AG04450 (cell line): Measurements from ENCODE around the gene CCSER2. TPM values are rescaled to one million over a fixed set of nuclear protein-coding genes. Genes with fewer than 3 reads are reported as not detected.

Experiments used
- CTCF ChIA-PET: fragments of 300-600, 350-600 bp; formaldehyde crosslinking; extraction: SDS; loops from one replicate; lab custom pipeline; 2022; ENCODE audit warnings: antibody characterized with exemption, inconsistent platforms; lab: Charles Lee
- POLR2A ChIA-PET: fragments of 350-600 bp; formaldehyde crosslinking; extraction: SDS; loops from one replicate; lab custom pipeline; 2021; ENCODE audit warnings: antibody characterized with exemption, inconsistent platforms; lab: Yijun Ruan, JAX
- DNase-seq: peaks from one replicate; pipeline ENCODE4 v3.0.0-alpha.2; 2011; ENCODE audit warnings: low read depth, low spot score
- H3K27ac ChIP-seq: one replicate; pipeline ENCODE4 v1.5.1; 2012; ENCODE audit warnings: low read depth, low read length, control low read depth
- H3K27me3 ChIP-seq: one replicate; pipeline ENCODE4 v1.6.0; 2012; ENCODE audit warnings: low read length; ENCODE audit not compliant: control insufficient read depth, insufficient read depth
- H3K4me3 ChIP-seq: 2 replicates; pipeline ENCODE4 v1.5.1; 2011; ENCODE audit warnings: mild to moderate bottlenecking, low read depth, low read length, control low read depth
- H3K9me3 ChIP-seq: 2 replicates; pipeline ENCODE4 v1.5.1; 2012; ENCODE audit warnings: low read length; ENCODE audit not compliant: control insufficient read depth, insufficient read depth
- CTCF ChIP-seq: IDR thresholded peaks from 2 replicates; pipeline ENCODE4 v1.5.1; 2011; ENCODE audit warnings: low read depth, low read length, control low read depth, inconsistent platforms
- polyA plus RNA-seq: library from polyadenylated mRNA; depleted of rRNA; stranded (reverse); fragments of >200 nt; gene quantifications from 2 replicates; pipeline ENCODE4 v1.2.3, GENCODE V29; 2011

Gene CCSER2
- polyA plus RNA-seq, 1 experiment: 51.0 TPM

DNA sequence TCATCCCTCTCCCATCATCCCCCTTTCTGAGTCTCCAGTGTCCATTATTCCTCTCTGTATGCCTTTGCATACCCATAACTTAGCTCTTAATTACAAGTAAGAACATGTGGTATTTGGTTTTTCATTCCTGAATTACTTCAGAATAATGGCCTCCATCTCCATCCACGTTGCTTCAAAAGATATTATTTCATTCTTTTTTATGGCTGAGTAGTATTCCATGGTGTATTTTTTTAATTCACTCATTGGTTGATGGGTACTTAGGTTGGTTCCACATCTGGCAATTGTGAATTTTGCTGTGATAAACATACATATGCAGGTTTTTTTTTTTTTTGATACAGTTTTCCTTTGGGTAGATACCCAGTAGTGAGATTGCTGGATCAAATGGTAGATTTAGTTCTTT is 40.4 kb downstream of the CCSER2 start:
- Histone ChIP-seq H3K27me3 (no peaks in the 10 kb centered on the region), H3K9me3 (no peaks in the 10 kb centered on the region), H3K27ac (no peak overlapping the region), H3K4me3 (no peak overlapping the region)
- no peak for DNase-seq
- ChIA-PET CTCF (interaction anchor here (0.7 kb wide), 2 partner anchors 16 to 169 kb away, joined by 3 read pairs; no protein-coding TSS in a partner anchor), POLR2A (no interaction called here)
- no peak for TF ChIP-seq CTCF

- Histone ChIP-seq H3K9me3 (no peaks in the 10 kb centered on the region), H3K27ac (no peak overlapping the region), H3K27me3 (no peaks in the 10 kb centered on the region), H3K4me3 (no peak overlapping the region)
- DNase-seq: no peak
- ChIA-PET POLR2A (no interaction called here), CTCF (interaction anchor here (1.3 to 7.1 kb wide), 2 partner anchors 113 to 167 kb away, joined by 4 to 234 read pairs; no protein-coding TSS in a partner anchor)
- no peak for TF ChIP-seq CTCF
Measured at GRCh38 chr10:84370283-84370682, 41.9 kb downstream of the CCSER2 start.

DNA sequence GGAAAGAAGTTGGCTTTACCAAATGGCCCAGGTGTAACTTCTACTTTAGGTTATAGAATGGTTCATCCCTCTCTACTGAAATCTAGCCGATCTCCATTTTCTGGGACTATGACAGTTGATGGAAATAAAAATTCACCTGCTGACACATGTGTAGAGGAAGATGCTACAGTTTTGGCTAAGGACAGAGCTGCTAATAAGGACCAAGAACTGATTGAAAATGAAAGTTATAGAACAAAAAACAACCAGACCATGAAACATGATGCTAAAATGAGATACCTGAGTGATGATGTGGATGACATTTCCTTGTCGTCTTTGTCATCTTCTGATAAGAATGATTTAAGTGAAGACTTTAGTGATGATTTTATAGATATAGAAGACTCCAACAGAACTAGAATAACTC is 43.6 kb downstream of the CCSER2 start:
- Histone ChIP-seq H3K27ac (no peak overlapping the region), H3K27me3 (no peaks in the 10 kb centered on the region), H3K4me3 (no peak overlapping the region), H3K9me3 (no peaks in the 10 kb centered on the region)
- TF ChIP-seq CTCF: no peak
- CTCF ChIA-PET: interaction anchor here (1.4 to 7.1 kb wide), 3 partner anchors 19 to 165 kb away, joined by 4 to 234 read pairs (median 5); no protein-coding TSS in a partner anchor
- POLR2A ChIA-PET: no interaction called here
- DNase-seq: no peak

DNA sequence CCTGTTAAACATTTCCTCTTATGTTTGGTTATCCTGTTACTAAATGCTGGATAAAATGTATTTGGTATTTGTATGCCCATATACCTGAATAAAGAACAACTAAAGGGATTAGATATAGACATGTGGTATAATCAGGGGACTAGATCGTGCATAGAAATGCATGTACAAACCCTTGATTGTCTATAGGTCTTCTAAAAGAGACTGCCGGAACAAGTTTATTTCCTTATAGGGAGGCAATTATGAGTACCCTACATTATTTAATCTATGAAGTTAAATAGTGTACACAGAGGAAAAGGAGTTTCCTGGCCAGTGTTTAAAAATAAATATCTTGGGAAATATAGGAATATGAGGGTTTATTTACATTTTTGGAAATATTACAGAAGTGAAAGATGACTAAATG is 44.6 kb downstream of the CCSER2 start:
- no peak for DNase-seq
- no peaks in the 10 kb centered on the region for H3K9me3 ChIP-seq

More for the DNA sequence above, 44.6 kb downstream of the CCSER2 start:
- ChIA-PET POLR2A (interaction anchor here (1.1 kb wide), 1 partner anchor 51 kb away, joined by 3 read pairs; no protein-coding TSS in a partner anchor), CTCF (interaction anchor here (0.7 to 7.1 kb wide), 8 partner anchors 8 to 164 kb away, joined by 3 to 234 read pairs (median 4); no protein-coding TSS in a partner anchor)
- Histone ChIP-seq H3K27me3 (no peaks in the 10 kb centered on the region), H3K4me3 (no peak overlapping the region), H3K27ac (no peak overlapping the region)
- TF ChIP-seq CTCF: no peak
